NCI-H82 treated with DMSO at 0.1 percent for 48 hours (cell line): ENCODE results near the gene MYO1H.

Source experiments
- DNase-seq: peaks from one replicate; lab custom pipeline; 2025; ENCODE audit not compliant: unreplicated experiment; lab: John Stamatoyannopoulos, UW

The MYO1H gene

GRCh38 chr12:109336593-109336992, 11.1 kb upstream of the MYO1H start:
- DNase-seq: no peak

GRCh38 chr12:109343677-109344076, 4.0 kb upstream of the MYO1H start:
- no peak for DNase-seq

GRCh38 chr12:109345428-109345827, 2.3 kb upstream of the MYO1H start:
- no peak for DNase-seq

- DNase-seq: no peak
Observed at GRCh38 chr12:109346920-109347319, 780 bp upstream of the MYO1H start.

GRCh38 chr12:109352184-109352583, 4.5 kb downstream of the MYO1H start:
- DNase-seq: no peak

- no peak for DNase-seq
Observed at GRCh38 chr12:109356577-109356976, 8.9 kb downstream of the MYO1H start.

GRCh38 chr12:109357032-109357431, 9.3 kb downstream of the MYO1H start:
- DNase-seq: no peak

GRCh38 chr12:109358154-109358869, 10.6 kb downstream of the MYO1H start:
- DNase-seq: no peak

GRCh38 chr12:109359131-109359690, 11.5 kb downstream of the MYO1H start:
- DNase-seq: no peak

GRCh38 chr12:109369831-109370230, 22.1 kb downstream of the MYO1H start:
- no peak for DNase-seq

GRCh38 chr12:109377139-109377685, 29.5 kb downstream of the MYO1H start:
- no peak for DNase-seq

- no peak for DNase-seq
Observed at GRCh38 chr12:109378569-109378968, 30.9 kb downstream of the MYO1H start.

- no peak for DNase-seq
Observed at GRCh38 chr12:109382031-109382430, 34.3 kb downstream of the MYO1H start.

- no peak for DNase-seq
Observed at GRCh38 chr12:109383240-109383639, 35.5 kb downstream of the MYO1H start.

GRCh38 chr12:109385339-109386058, 37.8 kb downstream of the MYO1H start:
- peak; percentile 51 for DNase-seq

GRCh38 chr12:109386059-109386433, 38.3 kb downstream of the MYO1H start:
- DNase-seq: no peak

GRCh38 chr12:109387425-109388166, 39.9 kb downstream of the MYO1H start:
- peak; percentile 20 for DNase-seq

- DNase-seq: no peak
Observed at GRCh38 chr12:109388167-109388563, 40.5 kb downstream of the MYO1H start.

- no peak for DNase-seq
Observed at GRCh38 chr12:109389146-109389545, 41.4 kb downstream of the MYO1H start.

- peak; percentile 55 for DNase-seq
Observed at GRCh38 chr12:109393437-109394345, 46.0 kb downstream of the MYO1H start.
